Cardiac fibroblast (primary cell): ENCODE results near the gene HBZ.

Source experiments
- DNase-seq, 2 donors: peaks; one replicate each; pipeline versions ENCODE4 v3.0.0 to v3.0.0-alpha.2; 2010; ENCODE audit warnings: low read depth in 2 of 2
- H3K4me3 ChIP-seq, 2 donors: replicated peaks in 1 of 2; 1 replicate in 1 of 2; 2 replicates in 1 of 2; pipeline ENCODE4 v1.5.1; 2011; ENCODE audit warnings: low read depth in 2 of 2, low read length in 2 of 2, mild to moderate bottlenecking in 2 of 2, moderate library complexity in 1 of 2
- TF ChIP-seq, protein P1 (sequence below): IDR thresholded peaks from one replicate; pipeline ENCODE4 v1.5.1; 2011; ENCODE audit warnings: low read depth, mild to moderate bottlenecking, low read length, inconsistent platforms

The HBZ gene

DNA sequence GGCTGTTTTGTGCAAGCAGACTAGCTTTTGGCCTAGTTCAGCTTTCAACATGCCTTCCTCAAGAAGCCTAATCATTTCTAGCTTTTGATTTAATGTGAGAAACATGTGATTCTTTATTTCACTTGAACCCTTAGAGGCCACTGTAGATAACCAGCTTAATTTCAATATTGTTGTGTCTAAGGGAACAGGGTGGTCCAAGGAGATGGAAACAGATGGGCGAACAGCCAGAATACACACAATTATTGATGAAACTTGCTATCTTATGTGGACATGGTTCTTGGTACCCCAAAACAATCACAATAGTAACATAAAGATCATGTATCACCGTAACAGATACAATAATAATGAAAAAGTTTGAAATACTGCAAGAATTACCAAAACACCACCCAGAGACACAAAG lies 18.7 kb upstream of the HBZ start:
- no peak overlapping the region for H3K4me3 ChIP-seq
- TF ChIP-seq, protein P1, sequence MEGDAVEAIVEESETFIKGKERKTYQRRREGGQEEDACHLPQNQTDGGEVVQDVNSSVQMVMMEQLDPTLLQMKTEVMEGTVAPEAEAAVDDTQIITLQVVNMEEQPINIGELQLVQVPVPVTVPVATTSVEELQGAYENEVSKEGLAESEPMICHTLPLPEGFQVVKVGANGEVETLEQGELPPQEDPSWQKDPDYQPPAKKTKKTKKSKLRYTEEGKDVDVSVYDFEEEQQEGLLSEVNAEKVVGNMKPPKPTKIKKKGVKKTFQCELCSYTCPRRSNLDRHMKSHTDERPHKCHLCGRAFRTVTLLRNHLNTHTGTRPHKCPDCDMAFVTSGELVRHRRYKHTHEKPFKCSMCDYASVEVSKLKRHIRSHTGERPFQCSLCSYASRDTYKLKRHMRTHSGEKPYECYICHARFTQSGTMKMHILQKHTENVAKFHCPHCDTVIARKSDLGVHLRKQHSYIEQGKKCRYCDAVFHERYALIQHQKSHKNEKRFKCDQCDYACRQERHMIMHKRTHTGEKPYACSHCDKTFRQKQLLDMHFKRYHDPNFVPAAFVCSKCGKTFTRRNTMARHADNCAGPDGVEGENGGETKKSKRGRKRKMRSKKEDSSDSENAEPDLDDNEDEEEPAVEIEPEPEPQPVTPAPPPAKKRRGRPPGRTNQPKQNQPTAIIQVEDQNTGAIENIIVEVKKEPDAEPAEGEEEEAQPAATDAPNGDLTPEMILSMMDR, result no peak
- no peak for DNase-seq

DNA sequence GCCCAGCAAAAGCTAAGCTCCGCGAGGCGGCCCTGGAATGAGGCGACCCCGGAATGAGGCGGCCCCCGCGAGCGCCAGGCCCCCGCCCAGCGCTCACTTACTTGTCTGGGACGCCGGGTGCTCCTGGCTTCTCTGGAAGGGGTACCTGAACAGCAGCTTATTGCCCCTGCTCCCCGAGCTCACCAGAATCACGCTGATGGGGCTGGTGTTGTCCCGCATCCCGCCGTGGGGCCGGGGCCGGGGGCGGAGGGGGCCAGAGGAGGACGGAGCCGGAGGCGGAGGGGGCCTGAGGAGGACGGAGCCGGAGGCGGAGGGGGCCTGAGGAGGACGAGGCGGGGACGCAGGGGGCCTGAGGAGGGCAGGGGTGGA lies 14.4 kb upstream of the HBZ start:
- peak overlapping the region; percentile 70 to 73 for H3K4me3 ChIP-seq
- TF ChIP-seq, protein P1, result no peak
- peak in 1 of 2 donors; percentile 15 for DNase-seq

DNA sequence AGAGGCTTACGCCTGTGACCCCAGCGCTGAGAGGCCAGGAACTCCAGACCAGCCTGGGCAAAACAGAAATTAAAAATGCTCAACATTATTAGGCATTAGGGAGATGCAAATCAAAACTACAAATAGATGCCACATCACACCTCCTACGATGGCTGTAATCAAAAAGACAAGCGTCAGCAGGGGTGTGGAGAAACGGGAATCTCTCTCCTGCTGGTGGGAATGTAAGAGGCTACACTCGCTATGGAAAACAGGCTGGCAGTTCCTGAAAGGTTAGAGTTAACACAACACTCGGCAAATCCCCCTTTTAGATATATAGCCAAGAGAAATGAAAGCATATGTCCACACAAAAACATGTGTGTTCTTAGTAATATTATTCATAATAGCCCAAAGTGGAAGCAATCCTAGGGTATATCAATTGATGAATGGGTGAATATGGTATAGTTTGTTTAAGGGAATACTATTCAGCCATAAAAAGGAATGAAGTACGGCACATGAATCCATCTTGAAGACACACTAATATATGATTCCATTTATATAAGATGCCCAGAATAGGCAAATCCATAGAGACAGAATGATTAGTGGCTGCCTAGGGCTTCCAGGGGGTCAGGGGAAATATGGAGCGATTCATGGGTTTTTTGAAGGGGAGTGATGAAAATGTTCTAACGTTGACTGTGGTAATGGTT lies 12.1 kb upstream of the HBZ start:
- DNase-seq, result no peak
- H3K4me3 ChIP-seq, result no peak overlapping the region
- TF ChIP-seq, protein P1, result no peak

DNA sequence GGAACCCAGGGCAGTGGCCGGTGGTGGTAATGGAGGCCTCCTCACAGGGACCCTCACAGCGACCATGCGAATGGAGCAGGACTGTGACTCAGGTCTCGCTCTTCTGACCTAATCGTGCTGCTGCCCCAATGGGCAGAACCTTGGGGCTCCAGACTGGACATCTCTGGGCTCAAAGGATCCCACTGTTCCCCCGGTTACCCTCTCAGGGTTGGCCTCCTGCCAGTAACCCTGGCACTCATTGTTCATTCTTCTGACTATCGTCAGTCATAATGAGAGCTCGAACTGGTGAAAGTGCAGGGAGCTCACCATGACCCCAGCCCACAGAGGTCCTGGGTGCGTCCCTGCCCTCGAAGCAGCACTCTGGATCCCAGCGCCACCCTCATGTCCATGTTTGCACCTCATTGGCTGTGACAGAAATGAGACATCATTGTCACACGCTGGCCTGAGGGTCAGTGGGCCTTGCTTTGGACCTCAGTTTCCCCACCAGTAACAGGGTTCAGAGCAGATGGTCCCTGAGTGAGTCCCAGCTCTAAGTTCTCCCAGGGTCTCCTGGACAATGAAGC lies 10.0 kb upstream of the HBZ start:
- H3K4me3 ChIP-seq, result no peak overlapping the region
- DNase-seq, result no peak
- TF ChIP-seq, protein P1, result no peak

DNA sequence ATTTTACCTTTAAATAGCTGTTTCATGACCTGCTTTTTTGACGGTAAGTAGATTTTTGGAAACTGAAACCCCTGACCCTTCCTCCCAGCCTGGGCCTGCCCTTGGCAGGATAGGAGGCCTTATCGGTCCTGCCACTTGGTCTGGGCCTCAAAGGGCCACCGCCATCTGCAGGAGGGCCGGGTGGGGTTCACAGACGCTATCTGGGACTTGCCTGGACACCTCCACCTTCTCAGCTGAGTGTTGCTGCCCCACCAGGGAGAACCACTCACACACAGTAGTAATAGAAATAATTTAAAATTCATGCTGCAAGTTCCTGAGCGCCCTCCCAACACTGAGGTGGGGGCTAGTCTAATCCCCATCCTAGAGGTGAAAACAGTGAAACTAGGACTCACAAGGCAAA lies 9.4 kb upstream of the HBZ start:
- no peak overlapping the region for H3K4me3 ChIP-seq
- DNase-seq, result no peak
- TF ChIP-seq, protein P1, result no peak

DNA sequence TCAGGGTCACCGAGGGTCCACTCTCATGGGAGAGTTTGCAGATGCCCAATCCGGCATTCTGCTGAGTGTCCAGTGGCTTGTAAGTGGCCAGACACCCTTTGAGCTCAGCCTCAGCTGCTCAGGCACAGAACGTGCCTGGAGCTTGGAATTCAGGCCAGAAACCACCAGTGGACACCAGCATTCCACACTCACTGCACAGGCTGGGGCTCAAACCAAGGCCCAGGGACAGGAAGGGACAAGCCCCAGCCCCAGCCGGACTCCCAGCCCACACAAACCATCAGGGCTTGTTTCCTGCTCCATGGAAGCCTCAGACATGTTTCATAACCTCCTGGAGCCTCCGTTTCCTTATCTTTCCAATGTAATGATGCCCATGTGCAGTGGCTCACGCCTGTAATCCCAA lies 9.0 kb upstream of the HBZ start:
- TF ChIP-seq, protein P1, result no peak
- no peak overlapping the region for H3K4me3 ChIP-seq
- no peak for DNase-seq

DNA sequence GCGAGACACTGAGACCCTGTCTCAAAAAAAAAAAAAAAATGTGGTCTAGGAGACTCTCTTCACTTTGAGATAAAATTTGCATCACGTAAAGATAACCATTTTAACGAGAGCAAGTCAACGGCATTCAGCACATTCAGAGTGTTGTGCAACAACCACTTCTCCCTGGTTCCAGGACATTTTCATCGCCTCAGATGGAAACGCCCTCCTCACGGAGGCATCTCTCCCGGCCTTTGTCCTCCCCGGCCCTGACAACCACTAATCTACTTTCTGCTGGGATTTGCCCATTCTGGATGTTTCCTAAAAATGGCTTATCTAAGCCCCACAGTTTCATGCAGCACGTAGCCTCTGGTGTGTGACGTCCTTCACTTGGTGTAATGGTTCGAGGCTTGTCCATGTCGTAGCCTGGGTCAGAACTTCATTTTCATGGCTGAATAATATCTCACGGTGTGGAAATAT lies 7.6 kb upstream of the HBZ start:
- TF ChIP-seq, protein P1, result no peak
- DNase-seq, result no peak
- no peak overlapping the region for H3K4me3 ChIP-seq
